Fibroblast of the conjunctiva (primary cell): ENCODE data around the gene KCNJ5.
A peak's percentile ranks its signal among the peaks of the same experiment; 100 is the strongest.

Source experiments
- DNase-seq: peaks from one replicate; pipeline ENCODE4 v3.0.0-alpha.2; 2010; ENCODE audit warnings: low read depth

KCNJ5 gene

GRCh38 chr11:128957202-128957482 lies 66.0 kb downstream of the KCNJ5 start:
- DNase-seq = no peak

- no peak for DNase-seq
These were observed 70.5 kb downstream of the KCNJ5 start for GRCh38 chr11:128961645-128962044.

- DNase-seq = no peak
These were observed 71.7 kb downstream of the KCNJ5 start for GRCh38 chr11:128962896-128963295.

- DNase-seq = peak; percentile 12
These were observed 72.7 kb downstream of the KCNJ5 start for GRCh38 chr11:128963744-128964325.

- no peak for DNase-seq
These were observed 73.3 kb downstream of the KCNJ5 start for GRCh38 chr11:128964463-128964930.

GRCh38 chr11:128965485-128965884 lies 74.3 kb downstream of the KCNJ5 start:
- no peak for DNase-seq

GRCh38 chr11:128967578-128967977 lies 76.4 kb downstream of the KCNJ5 start:
- no peak for DNase-seq

GRCh38 chr11:128968916-128969315 lies 77.8 kb downstream of the KCNJ5 start:
- DNase-seq = no peak
